NCI-H146 treated with DMSO at 0.1 percent for 48 hours (cell line): ENCODE measurements around the gene SCARF1.

Experiments
- DNase-seq: peaks from one replicate; lab custom pipeline; 2025; ENCODE audit not compliant: unreplicated experiment; lab: John Stamatoyannopoulos, UW

SCARF1 gene

DNA sequence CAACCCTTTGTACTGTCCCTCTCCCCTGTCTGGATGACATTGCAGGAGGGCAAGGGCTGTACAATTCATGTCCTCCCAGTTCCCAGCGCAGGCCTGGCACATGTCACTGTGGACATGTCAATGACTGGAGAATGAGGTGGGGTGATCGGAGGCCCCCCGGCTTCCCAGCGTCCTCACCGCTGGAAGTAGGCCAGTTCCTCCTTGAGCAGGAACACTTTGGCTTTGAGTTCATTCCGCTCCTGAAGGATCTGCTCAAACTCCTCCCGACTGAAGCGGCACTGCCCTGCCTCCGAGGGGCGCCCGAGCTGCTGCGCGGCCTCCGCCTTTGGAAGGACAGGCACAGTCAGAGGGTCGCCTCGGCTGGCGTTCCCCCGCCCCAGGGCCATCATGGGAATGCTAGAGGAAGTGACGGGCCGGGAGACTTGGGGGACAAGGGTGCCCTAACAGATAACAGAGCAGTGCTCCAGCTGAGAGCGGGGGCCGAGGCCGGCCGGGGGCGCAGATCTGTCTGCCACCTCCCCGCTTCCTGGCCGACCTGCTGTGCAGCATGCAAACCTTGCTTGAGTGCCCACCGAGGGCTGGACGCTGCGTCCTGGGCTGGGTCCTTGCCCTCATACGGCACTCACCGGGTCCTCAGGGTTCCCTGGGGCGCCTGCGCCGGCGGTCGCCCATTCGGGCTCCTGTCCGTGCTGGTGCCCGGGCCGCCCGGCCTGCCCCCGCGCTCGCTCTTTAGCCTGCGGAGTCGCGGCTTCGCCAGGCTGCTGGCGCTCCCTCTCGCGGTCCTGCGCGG lies 2.8 kb upstream of the SCARF1 start:
- DNase-seq, result no peak

DNA sequence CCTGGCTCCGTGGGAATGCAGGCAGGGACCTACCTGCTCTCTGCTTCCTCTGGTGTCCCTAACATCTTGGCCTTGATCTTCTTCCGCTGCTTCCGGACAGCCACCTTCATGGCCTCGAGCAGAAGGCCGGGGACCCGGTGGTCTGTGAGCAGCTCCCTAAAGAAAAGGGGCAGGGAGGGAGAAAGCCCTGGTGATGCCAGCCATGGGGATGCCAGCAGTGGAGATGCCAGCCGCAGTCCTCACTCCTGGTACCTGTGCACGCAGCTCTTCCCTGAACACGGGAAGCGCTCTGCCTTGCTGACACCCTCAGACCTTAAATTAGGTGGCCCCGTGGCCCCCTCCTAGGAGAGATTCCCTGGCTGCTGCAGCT lies 2.3 kb upstream of the SCARF1 start:
- DNase-seq, result no peak

DNA sequence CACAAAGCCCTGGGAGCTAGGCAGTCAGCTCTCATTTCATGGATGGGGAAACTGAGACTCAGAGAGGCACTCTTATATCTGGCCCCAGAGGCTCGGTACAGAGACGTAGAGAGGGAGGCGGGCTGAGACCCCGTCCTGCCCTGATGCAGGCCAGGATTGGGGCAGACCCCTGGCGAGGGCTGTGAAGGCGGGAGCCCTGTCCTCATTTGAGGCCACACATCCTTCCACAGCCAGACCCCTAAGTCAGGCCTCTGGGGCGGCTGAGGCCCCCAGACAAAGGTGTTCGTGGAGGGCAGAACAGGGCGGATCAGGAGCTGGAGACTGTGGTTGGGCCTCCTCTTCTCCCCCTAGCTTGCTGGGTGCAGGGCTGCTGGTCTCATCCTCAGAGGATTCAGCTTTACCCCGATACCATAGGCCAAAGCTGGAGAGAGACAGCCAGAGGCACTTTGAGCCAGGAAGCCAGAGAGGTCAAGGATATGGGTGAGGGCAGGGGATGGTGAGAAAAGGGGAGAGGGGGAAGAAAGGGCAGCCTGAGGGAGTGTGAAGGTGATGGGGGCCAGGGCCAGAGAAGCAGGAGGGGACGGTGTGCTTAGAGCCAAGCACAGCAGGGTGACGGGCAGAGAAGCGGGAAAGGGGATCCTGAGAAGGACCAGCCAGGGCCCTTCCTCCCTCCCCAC lies 805 bp upstream of the SCARF1 start:
- DNase-seq, result no peak

DNA sequence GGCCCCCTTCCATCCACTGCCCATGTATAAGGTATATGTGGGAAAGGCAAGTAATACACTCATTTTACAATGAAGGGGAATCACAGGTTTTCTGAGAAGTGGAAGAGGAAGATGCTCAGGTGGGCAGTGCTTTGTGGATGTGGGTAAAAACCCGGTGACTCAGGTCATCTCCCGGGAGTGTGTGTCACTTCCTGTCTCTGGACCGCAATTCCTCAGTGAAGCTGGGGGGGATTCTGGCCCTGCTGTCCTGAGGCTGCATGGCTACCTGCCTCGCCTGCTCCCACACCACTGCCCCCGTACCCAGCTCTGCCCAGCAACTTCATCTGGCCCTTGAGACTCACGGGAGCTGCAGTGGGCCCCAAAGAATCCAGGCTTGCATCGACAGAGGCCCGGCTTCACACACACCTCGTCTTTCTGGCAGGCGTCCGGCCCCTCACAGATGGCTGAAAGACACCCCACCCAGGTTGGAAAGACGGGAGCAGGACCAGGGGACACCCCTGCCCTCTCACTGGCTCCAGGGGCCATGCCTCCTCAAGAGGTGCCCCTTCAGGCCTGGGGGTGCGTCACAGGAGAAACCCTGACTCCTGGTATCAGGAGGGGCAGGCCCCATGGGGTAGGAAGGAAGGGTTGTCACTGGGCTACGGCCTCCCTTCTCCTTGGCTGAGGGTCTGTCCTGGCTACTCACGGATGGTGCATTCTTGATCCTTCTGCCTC lies 882 bp downstream of the SCARF1 start:
- no peak for DNase-seq

DNA sequence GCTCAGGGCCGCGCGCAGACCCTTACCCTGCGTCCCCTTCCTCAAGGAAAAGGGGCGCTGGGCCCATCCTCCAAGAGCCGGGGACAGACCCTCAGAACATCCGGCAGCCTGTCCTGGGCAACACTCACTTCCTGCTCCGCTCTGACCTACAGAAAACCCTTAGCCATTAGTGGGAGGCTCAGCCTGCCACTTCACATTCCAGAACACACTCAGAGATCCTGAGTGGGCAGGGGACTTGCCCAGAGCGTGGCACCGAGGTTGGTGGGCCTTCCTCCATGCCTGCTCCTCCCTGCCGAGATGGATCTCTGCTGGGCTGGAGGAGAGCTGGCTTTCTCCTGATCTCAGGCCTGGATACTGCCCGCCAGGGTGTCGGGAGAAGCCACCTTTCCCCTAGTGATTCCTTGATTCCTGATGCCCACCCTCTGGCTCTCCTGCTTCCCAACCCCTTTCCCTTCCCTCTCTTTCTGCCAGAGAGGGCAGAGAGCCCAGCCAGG lies 1.5 kb downstream of the SCARF1 start:
- no peak for DNase-seq

DNA sequence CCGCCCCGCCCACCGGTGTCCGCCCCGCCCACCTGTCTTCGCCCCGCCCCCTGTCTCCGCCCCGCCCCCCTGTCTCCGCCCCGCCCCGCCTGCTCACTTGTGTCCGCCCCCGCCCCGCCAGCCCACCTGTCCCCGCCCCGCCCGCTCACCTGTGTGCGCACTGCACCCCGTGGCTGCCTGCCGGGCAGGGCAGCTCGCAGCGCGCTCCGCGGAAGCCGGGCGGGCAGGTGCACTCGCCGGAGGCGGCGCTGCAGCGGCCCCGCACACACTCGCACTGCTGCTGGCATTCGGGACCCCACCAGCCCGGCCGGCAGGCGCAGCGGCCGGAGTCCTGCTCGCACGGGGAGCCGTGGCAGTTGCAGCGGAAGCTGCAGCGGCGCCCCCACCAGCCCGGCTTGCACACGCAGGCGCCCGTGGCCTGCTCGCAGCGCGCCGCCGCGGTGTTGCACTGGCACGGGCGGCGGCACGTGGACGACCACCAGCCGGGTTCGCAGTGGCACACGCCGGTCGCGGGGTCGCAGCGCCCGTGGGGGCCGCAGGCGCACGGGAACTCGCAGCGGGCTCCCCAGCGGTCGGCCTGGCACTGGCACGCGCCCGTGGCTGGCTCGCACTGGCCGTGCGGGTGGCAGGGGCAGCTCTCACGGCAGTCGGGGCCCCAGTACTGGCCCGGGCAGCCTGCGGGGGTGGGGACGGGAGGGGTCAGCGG lies 2.1 kb downstream of the SCARF1 start:
- DNase-seq, result peak; percentile 37

DNA sequence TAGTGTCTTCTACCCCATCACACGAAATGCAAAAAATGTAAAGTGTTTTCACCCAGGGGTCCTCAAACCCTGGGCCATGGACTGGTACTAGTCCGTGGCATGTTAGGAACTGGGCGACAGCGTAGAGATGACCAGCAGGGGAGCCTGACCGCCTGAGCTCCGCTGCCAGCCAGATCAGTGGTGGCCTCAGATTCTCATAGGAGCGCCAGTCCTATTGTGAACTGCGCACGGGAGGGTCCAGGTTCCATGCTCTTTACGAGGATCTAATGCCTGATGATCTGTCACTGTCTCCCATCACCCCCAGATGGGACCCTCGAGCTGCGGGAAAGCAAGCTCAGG lies 4.5 kb downstream of the SCARF1 start:
- no peak for DNase-seq

DNA sequence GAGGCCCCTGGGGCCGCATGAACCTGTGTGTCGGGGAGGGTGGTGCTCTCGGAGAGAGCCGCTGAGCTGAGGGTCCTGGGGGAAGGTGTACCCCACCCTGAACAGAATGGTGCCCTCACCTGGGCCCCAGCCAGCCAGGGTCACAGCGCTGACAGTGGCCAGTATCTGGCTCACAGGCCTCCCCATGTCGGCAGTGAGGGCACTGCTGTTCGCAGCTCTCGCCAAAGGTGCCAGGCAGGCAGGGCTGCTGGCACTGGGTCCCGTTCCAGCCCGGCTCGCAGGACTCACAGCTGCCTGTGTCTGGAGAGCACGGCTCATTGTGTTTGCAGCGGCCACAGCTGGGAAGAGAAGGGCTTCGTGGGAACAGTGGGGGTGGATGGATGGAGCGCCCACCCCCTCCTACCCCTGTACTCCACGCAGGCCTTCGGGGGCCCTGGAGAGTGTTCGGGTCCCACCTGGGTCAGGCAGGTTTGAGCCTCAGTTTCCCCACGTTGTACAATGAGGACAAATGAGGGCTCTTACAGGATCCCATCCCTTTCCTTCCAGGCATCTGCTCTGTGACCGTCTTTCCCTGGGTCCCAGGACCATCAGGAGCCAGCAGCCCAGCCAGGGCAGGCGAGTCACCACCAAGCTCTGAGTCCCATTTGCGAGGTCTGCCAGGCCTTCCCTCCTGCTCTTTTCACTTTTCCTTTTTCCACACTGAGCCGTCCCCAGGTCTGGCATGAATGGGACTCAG lies 5.0 kb downstream of the SCARF1 start:
- no peak for DNase-seq

DNA sequence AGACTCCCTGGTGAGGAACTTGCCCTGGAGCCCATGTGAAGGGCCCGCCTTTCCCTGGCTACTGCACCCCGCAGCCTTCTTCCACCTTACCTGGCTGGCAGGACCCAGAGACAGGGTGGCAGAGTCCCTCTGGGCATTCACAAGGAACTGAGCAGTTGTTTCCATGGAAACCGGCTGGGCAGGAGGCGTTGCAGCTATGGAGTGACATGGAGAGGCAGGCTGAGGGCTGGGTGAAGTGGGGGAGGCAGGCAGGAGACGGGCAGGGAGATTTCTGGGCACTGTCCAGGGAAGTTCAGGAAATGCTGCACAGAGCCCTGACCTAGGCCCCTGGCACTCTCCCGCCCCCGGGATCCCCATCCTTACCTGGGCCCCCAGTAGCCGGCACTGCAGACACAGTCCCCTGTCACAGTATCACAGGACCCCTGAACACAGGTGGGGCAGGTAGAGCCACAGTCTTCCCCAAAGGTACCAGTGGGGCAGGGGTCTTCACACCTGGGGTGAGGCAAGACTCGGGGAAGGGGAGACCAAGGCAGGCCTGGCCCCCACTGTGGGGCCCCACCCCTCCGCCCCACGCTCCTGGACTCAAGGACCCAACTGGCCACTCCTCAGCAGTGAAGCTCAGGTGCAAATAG lies 5.9 kb downstream of the SCARF1 start:
- DNase-seq, result no peak

DNA sequence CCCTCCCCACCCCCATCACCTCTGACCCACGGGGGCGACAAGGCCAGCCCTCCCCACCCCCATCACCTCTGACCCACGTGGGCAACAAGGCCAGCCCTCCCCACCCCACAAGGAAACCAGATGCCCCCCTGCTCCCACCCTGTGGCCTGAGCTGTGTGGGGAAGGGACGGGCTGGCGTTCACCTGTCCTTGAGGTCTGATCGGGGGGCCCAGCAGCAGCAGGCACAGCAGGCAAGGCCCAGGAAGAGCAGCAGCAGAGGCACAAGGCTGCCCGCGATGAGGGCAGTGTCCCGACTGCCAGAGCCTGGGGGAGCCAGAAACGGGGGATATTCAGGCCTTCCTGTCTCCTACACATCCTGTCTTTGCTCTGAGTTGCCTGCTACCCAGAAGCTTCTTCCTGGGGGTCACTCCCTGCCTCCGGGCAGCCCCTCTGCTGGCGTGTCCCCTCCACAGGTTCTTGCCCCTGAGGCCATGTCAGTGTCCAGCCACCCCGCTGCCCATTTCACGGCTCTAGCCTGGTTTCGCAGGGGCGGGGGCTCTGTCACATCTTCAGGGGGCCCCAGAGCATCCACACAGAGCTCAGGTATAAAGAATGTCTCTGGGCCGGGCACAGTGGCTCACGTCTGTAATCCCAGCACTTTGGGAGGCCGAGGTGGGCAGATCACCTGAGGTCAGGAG lies 6.8 kb downstream of the SCARF1 start:
- no peak for DNase-seq

DNA sequence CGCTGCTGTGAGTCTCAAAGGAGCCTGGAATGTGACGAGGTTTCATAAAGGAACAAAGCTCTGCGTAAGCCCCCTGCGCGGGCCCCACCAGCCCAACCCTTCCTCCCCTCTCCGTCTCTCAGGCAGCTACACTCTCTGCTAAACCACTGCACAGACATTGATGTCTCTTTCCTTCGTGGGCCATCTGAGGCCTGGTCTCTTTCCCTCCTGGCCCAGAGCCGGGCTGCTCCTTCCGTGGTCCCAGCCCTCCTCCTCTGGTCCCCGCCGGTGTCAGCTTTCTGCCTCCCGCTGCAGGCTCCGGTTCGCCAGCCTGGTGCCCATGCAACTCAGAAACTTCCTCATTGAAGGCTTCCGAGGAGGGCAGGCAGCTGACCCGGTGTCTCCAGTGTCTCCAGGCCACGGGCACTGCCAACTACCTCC lies 7.4 kb downstream of the SCARF1 start:
- DNase-seq, result no peak

DNA sequence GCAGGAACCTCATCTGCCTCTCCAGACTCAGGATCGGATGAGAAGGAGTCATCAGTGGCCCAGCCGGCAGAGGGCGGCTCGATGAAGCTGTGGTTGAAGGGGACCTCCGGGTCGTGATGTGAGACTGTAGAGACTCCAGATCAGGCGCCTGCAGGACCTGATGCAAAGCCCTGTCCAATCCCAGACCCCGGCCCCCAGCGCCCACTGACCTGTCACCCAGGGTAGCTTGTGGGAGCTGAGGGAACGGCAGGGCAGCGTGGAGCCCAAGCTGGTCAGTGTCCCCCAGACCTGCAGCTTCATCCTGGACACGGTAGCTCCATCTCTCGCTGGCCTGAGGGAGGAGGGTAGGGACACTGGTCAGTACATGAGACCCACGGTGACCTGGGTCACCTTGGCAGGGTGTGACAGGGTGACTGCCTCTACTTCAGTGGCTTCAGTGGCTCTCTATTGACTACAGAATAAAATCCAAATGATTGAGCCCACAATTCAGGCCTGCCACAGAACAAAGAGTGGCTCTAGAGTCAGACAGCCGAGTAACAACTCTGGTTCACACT lies 8.7 kb downstream of the SCARF1 start:
- DNase-seq, result no peak

DNA sequence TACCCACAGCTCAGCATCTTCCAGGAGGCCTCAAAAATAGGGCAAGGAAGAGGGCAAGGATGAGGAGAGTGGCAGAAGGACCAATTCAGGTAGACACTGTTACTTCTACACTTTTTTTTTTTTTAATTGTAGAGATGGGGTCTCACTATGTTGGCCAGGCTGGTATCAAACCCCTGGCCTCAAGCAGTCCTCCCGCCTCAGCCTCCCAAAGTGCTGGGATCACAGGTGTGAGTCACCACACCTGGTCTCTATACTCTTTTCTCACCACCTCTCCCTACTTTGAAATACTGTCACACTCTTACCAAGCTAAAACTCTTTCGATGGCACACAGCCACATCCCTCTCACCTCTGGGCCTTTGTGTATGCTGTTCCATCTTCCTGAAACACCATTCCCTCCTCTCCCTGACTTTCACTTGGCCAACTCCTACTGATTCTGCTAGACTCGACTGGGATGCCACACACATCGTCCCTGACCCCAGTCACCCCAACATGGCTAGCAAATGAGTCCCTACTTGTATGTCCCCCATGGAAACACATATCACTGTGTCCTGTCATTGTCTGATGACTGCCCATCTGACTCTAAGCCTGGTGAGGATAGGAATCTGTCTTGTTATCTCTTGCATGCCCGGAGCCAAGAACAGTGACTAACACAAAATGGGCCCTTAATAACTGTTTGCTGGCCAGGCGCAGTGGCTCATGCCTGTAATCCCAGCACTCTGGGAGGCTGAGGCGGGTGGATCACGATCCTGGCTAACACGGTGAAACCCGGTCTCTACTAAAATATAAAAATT lies 9.7 kb downstream of the SCARF1 start:
- no peak for DNase-seq

DNA sequence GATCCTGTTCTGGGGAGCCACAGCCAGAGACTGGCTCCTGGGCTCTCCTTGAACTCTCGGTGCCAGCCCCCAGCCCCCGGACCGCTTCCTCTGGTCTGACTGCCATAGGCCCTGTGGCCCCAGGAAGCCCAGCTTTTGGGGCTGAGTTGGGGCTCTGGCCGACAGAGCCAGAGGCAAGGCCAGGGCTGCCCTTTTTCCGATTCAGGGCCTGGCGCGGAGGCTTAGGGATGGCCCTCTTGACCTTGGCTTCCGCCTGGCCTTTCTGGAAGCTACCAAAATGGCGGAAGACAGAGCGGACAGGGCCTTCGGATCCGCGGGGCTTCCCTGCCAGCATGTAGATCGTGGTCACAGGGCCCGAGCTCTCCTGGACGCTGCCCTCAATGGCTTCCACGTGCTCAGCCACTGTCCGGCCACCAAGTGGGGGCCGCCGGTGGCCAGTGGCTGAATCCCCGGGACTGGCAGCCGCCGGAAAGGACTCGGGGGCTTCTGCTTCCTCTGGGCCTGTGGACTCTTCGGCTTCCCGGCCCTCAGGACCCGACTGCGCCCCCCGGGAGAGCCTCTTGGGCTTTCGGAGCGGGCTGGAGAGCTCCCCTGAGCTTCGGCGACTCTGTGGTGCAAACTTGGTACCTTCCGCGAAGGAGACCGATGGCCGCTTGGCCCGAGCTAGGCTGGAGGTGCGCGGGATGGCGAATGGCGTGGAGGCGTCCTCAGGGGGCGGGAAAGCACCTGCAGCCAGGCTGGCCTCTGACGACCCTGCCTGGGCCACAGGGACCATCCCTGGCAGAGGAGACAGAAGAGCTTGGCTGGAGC lies 10.5 kb downstream of the SCARF1 start:
- no peak for DNase-seq

DNA sequence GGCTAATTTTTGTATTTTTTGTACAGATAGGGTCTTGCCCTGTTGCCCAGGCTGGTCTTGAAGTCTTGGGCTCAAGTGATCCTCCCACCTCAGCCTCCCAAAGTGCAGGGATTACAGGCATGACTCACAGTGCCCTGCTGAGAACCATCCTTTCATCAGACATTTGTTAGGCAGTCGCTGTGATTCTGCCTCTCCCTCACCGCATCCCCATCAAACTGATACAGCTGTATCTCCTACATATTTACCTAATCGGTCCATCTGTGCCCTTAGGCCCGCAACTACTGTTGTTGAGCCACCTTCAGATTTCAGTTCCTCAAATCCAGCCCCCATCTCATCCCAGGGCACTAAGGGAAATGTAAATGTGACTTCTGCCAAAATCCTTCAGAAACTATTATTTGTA lies 14.9 kb downstream of the SCARF1 start:
- DNase-seq, result no peak

DNA sequence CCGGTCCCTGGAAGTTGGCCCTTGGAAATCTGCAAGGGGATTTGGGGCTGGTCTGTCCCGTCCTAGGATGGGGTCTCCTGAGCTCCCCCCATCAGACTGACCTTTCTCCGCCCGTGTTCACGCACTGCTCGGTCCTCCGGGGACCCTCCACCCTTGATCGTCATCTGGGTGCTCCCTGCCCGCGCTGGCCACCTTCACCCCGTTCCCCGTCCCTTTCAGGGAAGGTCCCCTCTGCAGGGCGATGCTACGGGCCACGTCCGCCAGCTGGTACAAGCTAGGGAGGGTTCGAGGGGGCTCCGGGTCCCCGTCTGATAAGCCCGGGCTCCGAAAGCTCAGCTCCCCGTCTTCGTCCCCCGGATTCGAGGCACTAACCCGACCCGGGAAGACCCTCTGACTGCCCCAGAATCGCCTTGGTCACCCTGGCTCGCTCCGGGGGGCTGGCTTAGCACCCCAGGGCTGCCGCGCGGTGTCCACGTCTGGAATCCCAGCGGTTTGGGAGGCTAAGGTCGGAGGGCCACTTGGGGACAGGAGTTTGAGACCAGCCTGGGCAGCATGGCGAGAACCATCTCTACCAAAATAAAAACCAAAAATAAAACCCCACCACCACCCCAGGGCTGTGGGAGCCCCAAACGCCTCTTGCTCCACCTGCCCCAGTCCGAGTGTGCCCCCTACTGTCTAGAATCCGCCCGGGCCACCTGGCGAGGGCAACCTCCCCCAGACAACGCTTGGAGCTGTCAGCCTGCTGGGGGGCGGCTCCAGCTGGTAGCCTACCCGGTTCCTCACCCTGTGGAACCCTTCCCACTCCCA lies 15.8 kb downstream of the SCARF1 start:
- DNase-seq, result no peak
